Lower lobe of right lung (tissue), 2 donors: ENCODE results near the gene TSPEAR. TPM values are rescaled to one million over a fixed set of nuclear protein-coding genes. Genes with fewer than 3 reads are reported as not detected.

Experiments
- ATAC-seq, 2 donors: fragments of 200-7000 bp; cut with Tn5 transposase; one replicate each; pipeline ENCODE4 v1.9.1; 2020 to 2022; ENCODE audit warnings: mild to moderate bottlenecking in 2 of 2, moderate library complexity in 2 of 2
- DNase-seq: peaks from one replicate; pipeline ENCODE4 v3.0.0-alpha.2; 2020
- H3K27ac ChIP-seq: fragments of 200-600 bp; one replicate; pipeline ENCODE4 v1.8.0; 2022
- H3K27me3 ChIP-seq: fragments of 200-600 bp; one replicate; pipeline ENCODE4 v1.8.0; 2022; ENCODE audit warnings: low read depth
- H3K36me3 ChIP-seq: fragments of 200-600 bp; one replicate; pipeline ENCODE4 v1.8.0; 2022; ENCODE audit warnings: mild to moderate bottlenecking
- H3K4me1 ChIP-seq: fragments of 200-600 bp; one replicate; pipeline ENCODE4 v1.8.0; 2022
- H3K4me3 ChIP-seq: fragments of 200-600 bp; one replicate; pipeline ENCODE4 v1.8.0; 2022; ENCODE audit warnings: mild to moderate bottlenecking
- H3K9me3 ChIP-seq: fragments of 200-600 bp; one replicate; pipeline ENCODE4 v1.8.0; 2022
- CTCF ChIP-seq: fragments of 200-600 bp; IDR thresholded peaks from one replicate; pipeline ENCODE4 v1.8.0; 2022; ENCODE audit warnings: antibody characterized with exemption, mild to moderate bottlenecking
- intact Hi-C: fragments of 100-400 bp; cut with DNase I; formaldehyde crosslinking; loops from one replicate; pipeline ENCODE4 v1.11.0; 2022
- total RNA-seq: library from RNA; stranded (reverse); fragmentation: NEBNext Ultra II Directional; extraction: Animal tissue kit (Norgen Biotek cat#: 25700); gene quantifications from one replicate; pipeline ENCODE4 v1.2.1, GENCODE V29; 2021
- donor health status: DM: no; HTN: yes; CAD: no; lungs with severe emphysema.

Gene TSPEAR
- total RNA-seq, 1 donor from 2014 or later = 0.27 TPM

DNA sequence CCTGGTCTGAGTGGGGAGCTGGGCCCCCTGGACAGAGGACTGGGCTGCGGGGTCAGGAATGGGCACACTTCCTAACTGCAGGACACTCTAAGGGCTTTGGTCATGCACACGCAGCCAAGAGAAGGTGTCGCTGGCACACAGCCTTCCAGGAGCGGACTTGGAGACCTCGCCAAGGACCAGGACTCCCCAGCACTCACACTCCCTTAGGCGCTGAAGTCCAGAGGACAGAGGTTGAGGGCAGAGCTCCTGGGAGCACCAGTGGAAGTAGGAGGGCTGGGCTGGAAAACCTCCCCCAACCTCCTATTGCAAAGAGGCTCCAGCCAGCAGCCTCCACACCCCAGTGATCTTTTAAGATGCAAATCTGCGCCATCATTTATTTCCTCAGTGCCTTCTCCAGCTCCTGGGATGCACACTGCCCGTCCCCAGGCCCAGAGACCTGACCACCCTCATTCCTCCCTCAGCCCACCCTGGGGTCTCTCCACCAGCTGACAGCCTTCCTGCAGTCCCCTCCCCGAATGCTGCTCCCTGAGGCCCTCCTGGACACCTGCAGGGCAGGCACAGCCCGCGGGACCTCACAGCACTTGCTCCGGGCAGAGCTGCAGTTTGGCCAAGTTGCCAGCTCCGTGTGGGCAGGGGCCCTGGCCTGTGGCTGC lies 3.0 kb downstream of the TSPEAR start:
- Histone ChIP-seq H3K27ac (no peak overlapping the region), H3K27me3 (peaks cover 87% of the 10 kb centered on the region), H3K4me3 (no peak overlapping the region), H3K36me3 (no peaks in the 10 kb centered on the region), H3K4me1 (peaks cover 12% of the 10 kb centered on the region), H3K9me3 (no peaks in the 10 kb centered on the region)
- ATAC-seq = no peak
- DNase-seq = no peak
- no peak for TF ChIP-seq CTCF
- intact Hi-C loops = no loop called here

DNA sequence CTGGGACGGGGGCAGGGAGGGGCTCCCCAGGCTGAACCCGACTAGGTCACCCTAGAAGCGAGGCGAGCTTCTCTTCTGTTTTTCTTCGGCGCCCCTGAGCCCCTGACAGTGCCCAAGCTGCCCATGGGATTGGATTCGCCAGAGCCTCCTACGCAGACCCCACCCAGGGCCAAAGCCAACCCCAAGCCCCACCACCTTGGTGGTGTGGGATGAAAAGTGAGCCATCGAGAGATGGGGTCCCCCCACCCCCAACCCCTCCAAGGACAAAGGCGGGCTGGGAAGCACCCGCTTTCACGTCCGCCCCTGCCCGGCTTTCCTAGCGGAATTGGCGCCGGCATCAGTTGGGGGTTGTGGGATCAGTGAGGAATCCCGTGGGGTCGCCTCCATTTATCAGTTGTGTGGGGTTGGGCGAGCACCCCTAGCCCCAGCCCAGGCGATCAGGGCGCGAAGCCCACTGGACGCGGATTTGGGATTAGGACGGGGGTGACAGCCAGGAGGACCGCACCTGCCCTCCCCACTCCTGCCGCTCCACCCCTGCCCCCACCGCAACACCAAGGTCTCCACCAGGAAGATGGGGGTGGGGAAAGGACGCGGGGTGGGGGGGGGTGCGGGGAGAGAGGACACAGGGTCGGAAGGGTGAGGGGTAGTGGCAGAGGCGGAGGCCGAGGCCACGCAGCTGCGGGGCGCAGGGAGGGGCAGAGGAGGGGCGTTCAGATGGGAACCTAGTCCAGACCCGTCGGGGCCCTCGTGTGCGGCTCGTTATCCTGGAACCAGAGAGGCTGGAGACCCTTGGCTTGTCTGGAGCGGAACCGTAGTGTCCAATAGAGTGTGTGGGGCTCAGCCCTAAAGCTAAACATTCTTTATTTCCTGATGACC lies 4.4 kb downstream of the TSPEAR start:
- no peak for DNase-seq
- Histone ChIP-seq H3K36me3 (no peaks in the 10 kb centered on the region), H3K4me3 (no peak overlapping the region), H3K9me3 (no peaks in the 10 kb centered on the region), H3K27ac (no peak overlapping the region), H3K27me3 (peaks cover 85% of the 10 kb centered on the region), H3K4me1 (peaks cover 12% of the 10 kb centered on the region)
- no peak for TF ChIP-seq CTCF
- no peak for ATAC-seq
- intact Hi-C loops = no loop called here

DNA sequence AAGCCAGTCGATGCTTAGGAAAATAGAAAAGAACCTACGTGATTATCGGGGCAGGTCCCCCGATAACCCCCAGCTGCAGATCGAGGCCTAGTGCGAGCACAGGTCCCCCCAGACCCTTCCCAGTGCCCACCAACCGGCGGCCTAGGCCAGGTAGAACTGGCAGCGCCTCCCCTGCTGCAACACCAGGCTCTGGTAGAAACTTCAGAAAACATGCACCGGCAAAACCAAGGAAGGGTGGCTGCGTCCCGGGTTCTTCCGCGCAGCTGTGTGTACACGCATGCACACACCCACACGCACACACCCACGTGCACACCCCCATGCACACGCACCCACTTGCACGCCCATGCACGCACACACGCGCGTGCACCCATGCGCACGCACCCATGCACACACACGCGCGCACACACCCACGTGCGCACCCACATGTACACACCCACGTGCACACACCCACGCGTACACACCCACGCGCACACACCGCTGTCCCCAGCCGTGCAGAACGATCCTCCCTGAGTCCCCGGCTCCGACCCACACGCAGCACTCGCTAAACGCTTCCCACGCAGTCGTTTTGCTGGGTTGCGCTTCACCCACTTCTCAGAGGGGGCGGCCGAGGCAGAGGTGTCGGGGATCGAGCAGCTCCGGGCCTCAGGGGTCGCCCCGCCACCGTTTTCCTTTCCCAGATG lies 5.2 kb downstream of the TSPEAR start:
- peaks cover 83% of the 10 kb centered on the region for H3K27me3 ChIP-seq
- peaks cover 5% of the 10 kb centered on the region for H3K4me1 ChIP-seq
- H3K4me3 ChIP-seq = no peak overlapping the region
- no peak for TF ChIP-seq CTCF
- ATAC-seq (no peak), DNase-seq (no peak)
- H3K27ac ChIP-seq = no peak overlapping the region
- intact Hi-C loops = no loop called here
- H3K36me3 ChIP-seq = no peaks in the 10 kb centered on the region
- no peaks in the 10 kb centered on the region for H3K9me3 ChIP-seq

- no peak overlapping the region for H3K27ac ChIP-seq
- peaks cover 83% of the 10 kb centered on the region for H3K27me3 ChIP-seq
- no peak for ATAC-seq
- H3K4me3 ChIP-seq = no peak overlapping the region
- no peaks in the 10 kb centered on the region for H3K4me1 ChIP-seq
- TF ChIP-seq CTCF = no peak
- intact Hi-C loops = no loop called here
- H3K36me3 ChIP-seq = no peaks in the 10 kb centered on the region
- no peaks in the 10 kb centered on the region for H3K9me3 ChIP-seq
- no peak for DNase-seq
Observed at GRCh38 chr21:44704636-44705001, 6.8 kb downstream of the TSPEAR start.

DNA sequence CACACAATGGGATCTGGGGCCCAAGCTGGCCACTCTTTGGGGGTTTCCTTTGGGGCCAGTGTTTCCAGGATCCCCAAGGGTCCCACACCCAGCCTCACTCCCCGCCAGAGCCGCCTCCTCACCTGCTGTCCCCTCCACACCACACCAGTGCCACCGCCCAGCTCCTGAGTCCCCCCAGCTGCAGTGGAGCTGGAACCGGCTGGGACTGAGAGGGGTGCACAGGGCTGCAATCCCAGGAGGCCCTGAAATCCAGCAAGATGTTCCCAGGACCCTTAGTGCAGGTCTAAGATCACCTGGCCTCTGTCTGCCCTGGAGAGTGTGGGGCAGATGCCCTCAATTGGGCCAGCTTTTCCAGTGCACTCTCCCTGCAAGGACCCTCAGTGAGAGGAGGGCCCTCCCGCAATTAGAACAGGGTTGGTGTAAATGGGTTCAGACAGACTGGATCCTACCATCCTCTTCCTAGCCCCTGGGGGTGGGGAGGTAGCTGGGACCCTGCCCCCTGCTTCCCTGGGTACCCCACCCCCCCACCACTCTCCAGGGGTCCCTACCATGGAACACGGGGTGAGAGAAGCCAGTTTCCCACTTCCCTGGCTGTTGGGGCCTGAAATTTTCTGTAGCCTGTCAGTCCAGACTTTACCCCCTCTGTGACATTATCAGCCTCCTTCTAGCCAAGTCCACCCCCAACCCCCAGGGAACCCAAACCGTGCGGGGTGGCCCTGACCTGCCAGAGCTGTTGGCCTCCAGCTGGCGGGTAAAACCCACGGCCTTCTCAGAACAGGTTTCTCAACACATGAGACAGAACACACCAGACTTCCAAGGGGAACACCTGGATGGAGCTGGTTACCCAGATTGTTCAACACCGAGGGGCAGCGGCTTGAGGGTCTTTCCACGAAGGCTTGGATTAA lies 7.4 kb downstream of the TSPEAR start:
- Histone ChIP-seq H3K4me3 (no peak overlapping the region), H3K27ac (no peak overlapping the region), H3K36me3 (no peaks in the 10 kb centered on the region), H3K27me3 (peaks cover 82% of the 10 kb centered on the region), H3K9me3 (no peaks in the 10 kb centered on the region), H3K4me1 (no peaks in the 10 kb centered on the region)
- DNase-seq = no peak
- intact Hi-C loops = no loop called here
- ATAC-seq = no peak
- no peak for TF ChIP-seq CTCF
